Measurements from ENCODE around the gene GALNT2. TPM values are rescaled to one million over a fixed set of nuclear protein-coding genes. Genes with fewer than 3 reads are reported as not detected.

Gene GALNT2
- total and polyA plus RNA-seq, 9 of the 15 experiments (the other 6 are each of a cell fraction or from before 2014, with no cell fraction given) = 1.6 to 106 (median 51.9) TPM

GRCh38 chr1:230310381-230311163 is 243.5 kb downstream of the GALNT2 start (continued):
- TF ChIP-seq E2F4 (CRISPR knock-in tag; IDR thresholded peaks at IDR 0.05; ENCODE audit: low read depth) = no peak
- no peak for TF ChIP-seq HCFC1 (IDR thresholded peaks at IDR 0.05; ENCODE audit: low read depth, low read length)
- no peak for TF ChIP-seq ZNF717 (CRISPR knock-in tag; IDR thresholded peaks at IDR 0.05)
- TF ChIP-seq RCOR1 (IDR thresholded peaks at IDR 0.05; ENCODE audit: borderline replicate concordance in 1 of 2, low read depth in 2 of 2, low read length in 2 of 2) = 0 out of 4 replicates have a peak, but pooled peaks of 1 of the 2 experiments have one; percentile 43
- TF ChIP-seq, protein P1, sequence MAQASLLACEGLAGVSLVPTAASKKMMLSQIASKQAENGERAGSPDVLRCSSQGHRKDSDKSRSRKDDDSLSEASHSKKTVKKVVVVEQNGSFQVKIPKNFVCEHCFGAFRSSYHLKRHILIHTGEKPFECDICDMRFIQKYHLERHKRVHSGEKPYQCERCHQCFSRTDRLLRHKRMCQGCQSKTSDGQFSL (CRISPR knock-in tag; IDR thresholded peaks at IDR 0.05) = peak; percentile 30; the same call in 1 of the 2 replicates
- TF ChIP-seq, protein P1 (tag; IDR thresholded peaks at IDR 0.05) = no peak
- TF ChIP-seq MYC (IDR thresholded peaks at IDR 0.05; ENCODE audit: low read depth, low read length) = 0 out of 2 replicates have a peak, but pooled peaks have one; percentile 34
- TF ChIP-seq MYC (CRISPR knock-in tag; IDR thresholded peaks at IDR 0.05; ENCODE audit: borderline replicate concordance, low read depth) = no peak
- TF ChIP-seq ZNF263 (CRISPR knock-in tag; IDR thresholded peaks at IDR 0.05; ENCODE audit: borderline replicate concordance) = 0 out of 2 replicates have a peak, but pooled peaks have one; percentile 13

All from K562 (cell line).